HepG2 (cell line): ENCODE measurements around the gene RCE1. TPM values are rescaled to one million over a fixed set of nuclear protein-coding genes. Genes with fewer than 3 reads are reported as not detected.

Source experiments
- FOXP4 ChIP-seq: sonication (generic); formaldehyde crosslinking; IDR thresholded peaks from 2 replicates; pipeline ENCODE4 v1.4.0; 2020; ENCODE audit warnings: missing genetic modification reagents
- HMGXB4 ChIP-seq, 2 experiments: sonication (generic) in 1 of 2; formaldehyde crosslinking in 1 of 2; IDR thresholded peaks; 2 replicates each; pipeline versions ENCODE4 v1.4.0 to v1.6.1; 2018 to 2020; ENCODE audit warnings: missing genetic modification reagents in 2 of 2, borderline replicate concordance in 1 of 2, low read depth in 1 of 2, mild to moderate bottlenecking in 1 of 2, missing biosample characterization in 1 of 2
- KDM6A ChIP-seq: IDR thresholded peaks from 2 replicates; pipeline ENCODE4 v1.6.1; 2016; ENCODE audit warnings: low read depth
- KLF15 ChIP-seq: sonication (generic); formaldehyde crosslinking; IDR thresholded peaks from 2 replicates; pipeline ENCODE4 v1.8.1; 2023; ENCODE audit warnings: borderline replicate concordance, mild to moderate bottlenecking, inconsistent platforms, missing genetic modification reagents, mixed read lengths
- PHF21A ChIP-seq: sonication (generic); formaldehyde crosslinking; IDR thresholded peaks from 2 replicates; pipeline ENCODE4 v1.5.0; 2020; ENCODE audit warnings: mild to moderate bottlenecking, missing genetic modification reagents
- PITX1 ChIP-seq: sonication (generic); formaldehyde crosslinking; IDR thresholded peaks from 2 replicates; pipeline ENCODE4 v1.5.1; 2020; ENCODE audit warnings: mild to moderate bottlenecking, missing genetic modification reagents
- TAF15 ChIP-seq: fragments of 200-400 bp; formaldehyde crosslinking; IDR thresholded peaks from one replicate; pipeline ENCODE4 v1.6.1; 2018; ENCODE audit warnings: mild to moderate bottlenecking, low read depth, low read length; ENCODE audit not compliant: poor library complexity, severe bottlenecking
- ZBTB10 ChIP-seq: sonication (generic); formaldehyde crosslinking; IDR thresholded peaks from 2 replicates; pipeline ENCODE4 v1.4.0; 2020; ENCODE audit warnings: missing genetic modification reagents, borderline replicate concordance
- ZGPAT ChIP-seq: IDR thresholded peaks from 2 replicates; pipeline ENCODE4 v1.6.1; 2016; ENCODE audit warnings: mild to moderate bottlenecking
- ZNF367 ChIP-seq: sonication (generic); formaldehyde crosslinking; IDR thresholded peaks from 2 replicates; pipeline ENCODE4 v1.4.0; 2020; ENCODE audit warnings: missing genetic modification reagents, borderline replicate concordance
- ZNF431 ChIP-seq: sonication (generic); formaldehyde crosslinking; IDR thresholded peaks from 2 replicates; pipeline ENCODE4 v1.9.0; 2022; ENCODE audit warnings: missing genetic modification reagents, low read depth, mild to moderate bottlenecking, borderline replicate concordance
- ZNF44 ChIP-seq: sonication (generic); formaldehyde crosslinking; IDR thresholded peaks from 2 replicates; pipeline ENCODE4 v1.5.1; 2020; ENCODE audit warnings: mild to moderate bottlenecking, missing genetic modification reagents
- ZNF567 ChIP-seq: sonication (generic); formaldehyde crosslinking; IDR thresholded peaks from 2 replicates; pipeline ENCODE4 v1.8.1; 2023; ENCODE audit warnings: mild to moderate bottlenecking, missing genetic modification reagents, borderline replicate concordance
- ZNF724P ChIP-seq: sonication (generic); formaldehyde crosslinking; IDR thresholded peaks from 2 replicates; pipeline ENCODE4 v1.8.0; 2022; ENCODE audit warnings: missing genetic modification reagents, borderline replicate concordance
- ZNF75D ChIP-seq: sonication (generic); formaldehyde crosslinking; IDR thresholded peaks from 2 replicates; pipeline ENCODE4 v1.8.1; 2023; ENCODE audit warnings: missing genetic modification reagents, mild to moderate bottlenecking, borderline replicate concordance
- ZNF83 ChIP-seq: sonication (generic); formaldehyde crosslinking; IDR thresholded peaks from 2 replicates; pipeline ENCODE4 v1.4.0; 2020; ENCODE audit warnings: missing genetic modification reagents, mild to moderate bottlenecking, borderline replicate concordance
- ZZZ3 ChIP-seq: sonication (generic); formaldehyde crosslinking; IDR thresholded peaks from 2 replicates; pipeline ENCODE4 v1.4.0; 2020; ENCODE audit warnings: missing genetic modification reagents, mild to moderate bottlenecking, borderline replicate concordance
- polyA plus RNA-seq, 8 experiments: library from polyadenylated mRNA; depleted of rRNA in 3 of 8; stranded (reverse) in 7 of 8; unstranded in 1 of 8; fragments of >200 nt; fragmentation: Illumina TruSeq in 4 of 8; extraction: Trizol in 4 of 8; gene quantifications; 2 replicates each; pipeline versions ENCODE4 v1.2.1 to v1.2.3, GENCODE V29; 2011 to 2016; ENCODE audit warnings: low read depth in 4 of 8, missing spikeins in 1 of 8, mixed read lengths in 1 of 8; ENCODE audit not compliant: insufficient read depth in 1 of 8
- total RNA-seq, 5 experiments: library from RNA; depleted of rRNA; stranded (reverse); fragments of >200 nt; fragmentation: Illumina TruSeq; extraction: Trizol; gene quantifications; 2 replicates each; pipeline ENCODE4 v1.2.3, GENCODE V29; 2016; ENCODE audit warnings: low read depth in 1 of 5
- TF ChIP-seq, protein P1 (sequence below): sonication (generic); formaldehyde crosslinking; IDR thresholded peaks from 2 replicates; pipeline ENCODE4 v1.4.0; 2020; ENCODE audit warnings: missing genetic modification reagents
- TF ChIP-seq, protein P2 (sequence below): sonication (generic); formaldehyde crosslinking; IDR thresholded peaks from 2 replicates; pipeline ENCODE4 v1.8.1; 2023; ENCODE audit warnings: mild to moderate bottlenecking, moderate library complexity, missing genetic modification reagents

The RCE1 gene
- total and polyA plus RNA-seq, 2 of the 13 experiments (the other 11 are each of a cell fraction or from before 2014, with no cell fraction given): 22.2 to 22.4 TPM

GRCh38 chr11:66884443-66884842 is 41.2 kb downstream of the RCE1 start (continued):
- TF ChIP-seq FOXP4 (CRISPR knock-in tag) (peak; percentile 37; the same call in 1 of the 2 replicates), ZGPAT (CRISPR knock-in tag) (no peak), ZNF367 (CRISPR knock-in tag) (no peak), TAF15 (no peak), ZNF44 (CRISPR knock-in tag) (0 out of 2 replicates have a peak, but pooled peaks have one; percentile 35), ZNF431 (CRISPR knock-in tag) (no peak), PHF21A (0 out of 2 replicates have a peak, but pooled peaks have one; percentile 63), ZZZ3 (CRISPR knock-in tag) (no peak), ZNF83 (CRISPR knock-in tag) (no peak), KLF15 (CRISPR knock-in tag) (no peak), PITX1 (CRISPR knock-in tag) (no peak), ZNF567 (CRISPR knock-in tag) (no peak), ZBTB10 (CRISPR knock-in tag) (no peak), ZNF75D (CRISPR knock-in tag) (no peak), KDM6A (CRISPR knock-in tag) (no peak), HMGXB4 (CRISPR knock-in tag; IDR thresholded peaks at IDR 0.05; ENCODE audit: borderline replicate concordance in 1 of 2, low read depth in 1 of 2) (no peak), ZNF724P (CRISPR knock-in tag) (no peak)
- TF ChIP-seq, protein P1, sequence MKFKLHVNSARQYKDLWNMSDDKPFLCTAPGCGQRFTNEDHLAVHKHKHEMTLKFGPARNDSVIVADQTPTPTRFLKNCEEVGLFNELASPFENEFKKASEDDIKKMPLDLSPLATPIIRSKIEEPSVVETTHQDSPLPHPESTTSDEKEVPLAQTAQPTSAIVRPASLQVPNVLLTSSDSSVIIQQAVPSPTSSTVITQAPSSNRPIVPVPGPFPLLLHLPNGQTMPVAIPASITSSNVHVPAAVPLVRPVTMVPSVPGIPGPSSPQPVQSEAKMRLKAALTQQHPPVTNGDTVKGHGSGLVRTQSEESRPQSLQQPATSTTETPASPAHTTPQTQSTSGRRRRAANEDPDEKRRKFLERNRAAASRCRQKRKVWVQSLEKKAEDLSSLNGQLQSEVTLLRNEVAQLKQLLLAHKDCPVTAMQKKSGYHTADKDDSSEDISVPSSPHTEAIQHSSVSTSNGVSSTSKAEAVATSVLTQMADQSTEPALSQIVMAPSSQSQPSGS (CRISPR knock-in tag): no peak
- TF ChIP-seq, protein P2, sequence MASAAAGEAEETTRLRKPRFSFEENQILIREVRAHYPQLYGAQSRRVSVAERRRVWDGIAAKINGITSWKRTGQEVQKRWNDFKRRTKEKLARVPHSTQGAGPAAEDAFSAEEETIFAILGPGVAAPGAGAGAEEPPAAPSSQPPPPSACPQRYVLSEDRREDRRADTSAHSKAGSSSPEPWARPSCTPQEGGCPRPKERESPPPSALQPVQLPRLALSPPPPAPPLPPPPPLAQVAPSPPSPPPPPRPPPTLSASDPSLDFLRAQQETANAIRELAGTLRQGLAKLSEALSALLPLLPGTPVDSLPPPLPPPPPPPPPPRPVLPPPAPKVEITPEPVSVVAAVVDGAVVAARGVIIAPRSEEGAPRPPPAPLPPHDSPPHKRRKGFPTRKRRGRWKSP (CRISPR knock-in tag): no peak
